GM19035 (cell line): ENCODE measurements around the gene NFIA.

Source experiments
- ATAC-seq: cut with Tn5 transposase; IDR thresholded peaks from one replicate; pipeline ENCODE4 v1.9.1; 2021; ENCODE audit not compliant: unreplicated experiment

Gene NFIA

DNA sequence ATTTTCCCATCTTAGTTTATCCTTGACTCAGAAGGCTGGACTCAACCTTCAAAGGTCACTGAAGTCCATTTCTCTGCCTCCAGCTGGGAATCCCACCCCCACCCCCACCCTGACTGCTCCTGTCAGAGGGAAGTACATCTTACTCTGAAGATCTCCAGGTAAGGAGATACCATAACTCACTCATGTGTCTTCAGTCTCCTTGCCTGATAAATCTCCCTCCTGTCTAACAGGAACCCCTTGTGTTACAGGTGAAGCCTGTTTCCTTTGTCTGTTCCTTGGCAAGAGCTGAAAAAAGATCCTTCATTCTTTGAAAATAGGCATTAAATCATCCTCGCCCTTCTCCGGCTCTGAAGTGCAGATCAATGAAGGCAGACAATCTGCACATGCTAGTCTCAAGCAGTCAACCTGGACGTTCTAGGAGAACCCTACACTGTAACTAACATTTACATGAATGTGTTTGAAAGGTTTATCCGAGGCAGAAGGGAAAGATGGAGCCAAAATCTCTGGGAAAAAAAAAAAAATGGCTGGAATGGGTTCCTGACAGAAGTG, 392.0 kb downstream of the NFIA start:
- no peak for ATAC-seq

DNA sequence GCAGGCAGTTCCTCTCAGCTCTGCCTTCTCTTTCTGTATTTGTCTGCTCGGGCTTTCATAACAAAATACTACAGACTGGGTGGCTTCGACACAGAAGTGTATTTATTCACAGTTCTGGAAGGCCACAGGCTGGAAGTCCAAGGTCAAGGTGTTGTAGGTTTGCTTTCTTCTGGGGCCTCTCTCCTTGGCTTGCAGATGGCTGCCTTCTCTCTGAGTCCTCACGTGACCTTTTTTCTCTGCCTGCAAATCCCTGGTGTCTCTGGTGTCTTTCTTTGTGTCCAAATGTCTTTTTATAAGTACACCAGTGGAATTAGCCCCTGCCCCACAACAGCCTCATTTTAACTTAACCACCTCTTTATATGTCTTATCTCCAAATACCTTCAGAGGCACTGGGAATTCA, 392.6 kb downstream of the NFIA start:
- no peak for ATAC-seq

DNA sequence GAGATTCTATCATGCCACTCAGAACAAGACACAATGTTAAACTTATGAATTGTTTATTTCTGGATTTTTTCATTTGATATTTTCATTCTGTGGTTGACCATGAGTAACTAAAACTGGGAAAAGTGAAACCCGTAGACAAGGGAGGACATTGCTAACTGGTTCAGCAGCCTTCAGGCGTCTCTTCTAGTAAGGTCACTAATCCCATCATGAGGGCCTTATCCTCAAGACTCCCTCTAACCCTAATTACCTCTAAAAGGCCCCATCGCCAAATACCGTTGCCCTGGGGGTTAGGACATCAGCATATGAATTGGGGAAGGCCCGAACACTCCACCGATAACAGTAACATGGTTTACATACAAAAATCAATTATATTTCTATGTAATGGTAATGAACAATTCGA, 394.9 kb downstream of the NFIA start:
- ATAC-seq: no peak

DNA sequence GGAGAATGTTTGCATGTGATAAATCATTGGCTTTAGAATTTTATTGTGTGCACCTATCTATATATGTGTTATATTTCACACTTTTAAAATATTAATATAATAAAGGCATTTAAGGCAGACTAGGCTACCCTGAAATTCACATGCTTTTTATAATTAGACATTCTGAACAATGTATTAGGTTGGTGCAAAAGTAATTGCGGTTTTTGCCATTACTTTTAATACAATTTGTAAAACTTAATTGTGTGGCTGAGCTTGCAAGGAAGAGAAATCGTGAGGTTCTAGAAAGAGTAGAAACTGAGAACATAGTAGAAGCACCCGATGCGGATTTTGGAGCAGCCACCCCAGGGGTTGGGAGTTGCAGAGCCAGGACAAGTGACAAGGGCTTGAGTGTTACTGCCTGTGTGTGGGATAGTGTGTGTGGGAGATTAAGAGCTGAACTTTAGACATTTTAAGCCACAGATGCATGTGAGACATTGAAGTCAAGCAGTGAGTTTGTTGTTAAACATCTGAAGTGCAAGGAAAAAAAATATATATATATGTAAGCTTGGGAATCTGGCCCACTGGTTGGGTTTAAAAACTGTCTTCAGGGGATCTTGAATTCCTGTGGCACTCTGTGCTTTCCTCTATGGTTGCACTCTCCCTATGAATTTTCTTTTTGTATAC, 398.0 kb downstream of the NFIA start:
- ATAC-seq: no peak

DNA sequence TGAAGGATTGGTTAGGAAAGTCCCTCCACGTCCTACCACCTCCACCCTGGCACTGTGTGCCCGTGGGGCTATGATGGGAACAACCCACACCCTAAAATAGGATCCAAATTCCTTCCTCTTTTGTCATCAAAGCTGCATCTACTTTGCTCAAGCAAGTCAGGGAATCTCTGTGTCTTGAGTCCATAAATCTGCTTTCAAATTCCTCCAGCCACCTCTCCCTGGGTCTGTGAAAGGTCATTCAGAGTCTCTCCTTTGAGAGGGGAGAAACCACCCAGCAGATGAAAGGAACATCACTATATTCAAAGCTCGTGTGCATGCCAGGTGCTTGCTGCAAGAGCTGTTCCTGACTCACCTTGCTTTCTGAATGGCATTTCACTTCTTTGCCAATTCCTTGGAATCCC, 399.0 kb downstream of the NFIA start:
- ATAC-seq: no peak

DNA sequence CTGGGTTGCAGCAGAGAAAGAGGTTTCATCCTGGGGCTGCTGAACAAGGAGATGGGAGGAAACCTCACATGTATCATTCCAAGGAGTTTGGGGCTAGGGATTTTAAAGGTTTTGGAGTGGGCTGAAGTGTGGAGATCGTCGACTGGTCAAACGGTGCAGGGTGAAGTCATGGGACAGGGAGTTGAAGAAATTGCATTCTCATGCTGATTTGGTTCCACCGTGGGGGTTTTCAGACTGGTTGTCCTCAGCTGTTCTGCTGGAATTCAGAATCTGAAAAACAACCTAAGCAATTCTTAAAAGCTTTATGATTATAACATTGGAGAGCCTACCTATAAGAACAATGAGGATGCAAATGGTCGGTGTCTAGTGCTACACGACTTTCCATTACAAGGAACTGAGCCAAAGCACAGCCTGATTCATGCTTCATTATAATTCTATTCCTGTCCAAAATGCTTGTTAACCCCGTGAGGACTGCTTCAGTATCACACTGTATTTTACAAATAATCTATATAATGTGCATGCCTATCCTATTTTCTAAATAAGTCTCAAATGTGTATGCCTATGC, 399.9 kb downstream of the NFIA start:
- no peak for ATAC-seq

DNA sequence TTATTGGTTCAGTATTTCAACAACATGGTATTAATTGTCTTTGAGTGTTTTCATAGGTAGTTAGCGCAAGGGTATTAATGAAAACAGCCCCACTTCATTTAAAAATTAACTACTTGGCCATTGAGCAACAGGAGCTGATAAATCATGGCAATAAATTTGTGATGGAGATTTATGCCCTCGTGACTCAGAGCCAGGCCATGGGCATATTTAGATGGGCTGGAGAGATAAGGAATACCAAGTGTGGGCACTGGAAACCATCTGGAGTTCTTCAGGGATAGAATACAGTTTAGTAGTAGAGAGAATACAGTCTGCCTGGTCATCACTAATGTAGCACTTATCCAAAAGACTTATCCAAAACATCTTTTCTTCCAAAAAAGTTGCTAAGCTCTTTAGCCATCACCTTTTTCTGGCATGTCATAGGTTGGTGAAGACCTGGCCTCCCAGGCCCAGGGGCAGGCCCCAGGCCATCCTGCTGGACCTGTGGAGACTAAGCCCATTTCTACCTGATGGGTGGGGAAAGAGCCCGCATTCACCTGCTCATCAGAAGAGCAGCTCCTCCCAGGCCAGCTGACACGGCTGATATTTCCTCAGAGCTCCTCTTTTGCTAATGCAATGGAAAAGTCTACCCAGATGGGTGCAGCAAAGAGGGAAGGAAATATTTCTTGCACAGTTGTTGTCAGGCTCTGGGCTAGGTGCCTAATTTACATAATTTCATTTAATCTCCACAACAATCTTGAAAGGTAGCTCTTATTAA, 404.6 kb downstream of the NFIA start:
- no peak for ATAC-seq

DNA sequence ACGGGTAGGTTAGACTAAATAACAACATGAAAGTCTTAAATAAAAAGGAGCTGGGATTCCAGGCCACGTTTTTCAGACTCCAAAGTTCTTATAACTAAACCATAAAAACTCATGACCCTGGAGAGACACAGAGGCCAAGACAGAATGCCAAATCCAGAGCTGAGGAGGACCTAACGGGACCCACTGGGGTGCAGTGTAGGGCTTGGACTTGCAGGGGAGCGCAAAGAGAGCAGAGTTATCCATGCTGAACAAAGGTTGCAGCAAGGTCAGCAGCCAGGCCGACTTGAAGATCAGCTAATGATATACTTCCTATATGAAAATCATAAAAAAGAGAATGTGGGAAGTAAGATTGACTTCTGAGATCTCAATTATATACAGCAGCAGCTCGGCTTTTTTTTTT, 405.4 kb downstream of the NFIA start:
- no peak for ATAC-seq

DNA sequence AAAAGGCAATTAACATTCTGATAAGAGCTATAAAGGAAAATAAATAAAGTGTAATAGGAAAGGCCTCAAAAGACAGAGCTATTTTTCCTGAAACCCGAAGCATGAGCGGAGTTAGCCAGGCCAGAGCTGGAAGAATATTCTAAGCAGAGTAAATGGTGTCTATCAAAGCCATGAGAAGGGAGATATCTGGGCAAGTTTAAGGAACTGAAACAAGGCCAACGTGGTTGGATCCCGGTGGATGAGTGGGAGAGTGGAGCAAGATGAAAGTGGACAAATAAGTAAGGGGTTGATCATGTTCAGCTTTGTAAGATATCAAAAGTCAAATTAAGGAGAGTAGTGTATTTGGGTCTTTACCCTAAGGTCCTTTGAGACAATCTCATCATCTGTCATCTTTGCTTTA, 408.6 kb downstream of the NFIA start:
- no peak for ATAC-seq

DNA sequence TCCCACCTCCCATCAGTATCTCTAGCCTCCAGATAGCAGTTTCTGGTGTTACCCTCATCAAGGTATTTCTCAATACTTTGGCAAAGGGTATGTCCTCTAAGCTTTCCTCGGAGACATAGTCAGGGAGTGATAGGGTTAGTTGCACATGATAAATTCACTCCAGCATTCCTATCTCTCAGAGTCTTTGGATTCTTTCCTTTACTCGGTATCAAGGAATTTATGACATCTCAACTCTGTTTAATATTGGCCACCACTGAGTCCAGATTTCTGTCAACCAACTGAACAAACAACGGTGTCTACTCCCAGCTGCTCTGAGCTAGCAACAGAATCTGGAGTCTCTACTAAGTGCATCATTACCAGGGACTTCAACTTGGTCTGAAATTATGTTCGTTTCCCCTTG, 409.1 kb downstream of the NFIA start:
- ATAC-seq: no peak

DNA sequence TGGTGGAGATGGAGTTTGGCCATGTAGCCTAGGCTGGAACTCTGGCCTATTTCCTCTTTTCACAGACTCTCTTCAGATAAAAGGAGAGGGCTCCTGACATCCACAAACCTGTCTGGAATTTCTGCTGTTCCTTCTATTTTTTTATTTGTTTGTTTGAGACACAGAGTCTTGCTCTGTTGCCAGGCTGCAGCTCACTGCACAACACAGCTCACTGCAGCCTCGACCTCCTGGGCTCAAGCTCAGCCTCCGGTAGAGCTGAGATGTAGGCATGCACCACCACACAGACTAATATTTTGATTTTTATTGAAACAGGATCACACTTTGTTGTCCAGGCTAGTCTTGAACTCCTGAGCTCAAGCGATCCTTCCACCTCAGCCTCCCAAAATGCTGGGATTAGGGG, 411.6 kb downstream of the NFIA start:
- no peak for ATAC-seq

DNA sequence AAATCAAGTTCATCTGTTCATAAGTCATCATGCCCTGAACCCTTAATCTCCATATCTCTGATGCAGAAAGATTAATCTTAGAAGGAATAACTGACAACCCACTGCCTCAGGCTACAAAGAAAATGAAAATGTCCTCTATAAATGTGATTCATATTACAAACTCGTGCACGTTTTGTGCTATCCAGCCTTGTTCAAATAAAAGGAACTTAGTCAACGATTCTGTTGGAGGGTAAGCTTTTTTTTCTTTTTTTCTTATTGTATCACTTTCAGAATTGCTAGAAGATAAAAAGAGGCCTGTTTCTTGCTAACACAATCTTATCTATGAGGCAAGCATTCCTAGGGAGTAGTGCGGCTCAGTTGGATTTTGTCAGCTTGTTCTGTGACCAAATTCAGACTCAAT, 414.1 kb downstream of the NFIA start:
- ATAC-seq: no peak

DNA sequence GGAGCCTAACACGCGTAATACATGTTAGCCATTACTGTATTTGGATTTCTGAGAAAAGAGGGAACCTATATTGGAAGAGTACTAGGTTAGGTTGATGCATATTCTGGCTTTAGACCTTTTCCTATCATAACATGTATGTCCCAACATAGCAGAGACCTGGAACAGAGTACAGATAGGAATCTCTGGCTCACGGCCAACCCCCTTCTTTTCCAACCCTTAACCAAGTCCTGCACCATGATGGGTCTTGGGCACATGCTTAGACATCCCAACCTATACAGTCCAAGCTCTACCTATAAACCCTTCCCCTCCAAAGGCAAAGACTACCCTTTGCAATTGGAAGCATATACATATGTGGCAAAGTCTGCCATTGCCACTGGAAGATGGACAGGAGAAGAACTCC, 414.7 kb downstream of the NFIA start:
- ATAC-seq: no peak

DNA sequence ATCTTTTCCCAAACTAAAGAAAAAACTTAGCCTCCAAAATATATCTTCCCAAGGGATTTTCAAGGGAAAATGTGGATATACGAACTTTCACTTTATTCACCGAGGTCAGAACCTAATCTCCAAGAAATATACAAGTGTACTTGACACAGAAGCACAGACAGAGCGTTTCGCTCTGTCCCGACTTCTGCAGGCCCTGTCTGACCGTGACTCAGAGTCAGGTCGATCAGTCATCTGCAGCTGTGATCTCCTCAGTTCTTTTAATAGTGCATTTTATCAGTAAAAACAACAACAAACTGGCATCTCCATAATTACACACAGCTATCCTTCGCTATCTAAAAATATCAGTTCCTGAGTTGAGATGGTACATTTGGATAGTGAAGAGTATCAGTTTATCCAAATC, 416.0 kb downstream of the NFIA start:
- no peak for ATAC-seq

DNA sequence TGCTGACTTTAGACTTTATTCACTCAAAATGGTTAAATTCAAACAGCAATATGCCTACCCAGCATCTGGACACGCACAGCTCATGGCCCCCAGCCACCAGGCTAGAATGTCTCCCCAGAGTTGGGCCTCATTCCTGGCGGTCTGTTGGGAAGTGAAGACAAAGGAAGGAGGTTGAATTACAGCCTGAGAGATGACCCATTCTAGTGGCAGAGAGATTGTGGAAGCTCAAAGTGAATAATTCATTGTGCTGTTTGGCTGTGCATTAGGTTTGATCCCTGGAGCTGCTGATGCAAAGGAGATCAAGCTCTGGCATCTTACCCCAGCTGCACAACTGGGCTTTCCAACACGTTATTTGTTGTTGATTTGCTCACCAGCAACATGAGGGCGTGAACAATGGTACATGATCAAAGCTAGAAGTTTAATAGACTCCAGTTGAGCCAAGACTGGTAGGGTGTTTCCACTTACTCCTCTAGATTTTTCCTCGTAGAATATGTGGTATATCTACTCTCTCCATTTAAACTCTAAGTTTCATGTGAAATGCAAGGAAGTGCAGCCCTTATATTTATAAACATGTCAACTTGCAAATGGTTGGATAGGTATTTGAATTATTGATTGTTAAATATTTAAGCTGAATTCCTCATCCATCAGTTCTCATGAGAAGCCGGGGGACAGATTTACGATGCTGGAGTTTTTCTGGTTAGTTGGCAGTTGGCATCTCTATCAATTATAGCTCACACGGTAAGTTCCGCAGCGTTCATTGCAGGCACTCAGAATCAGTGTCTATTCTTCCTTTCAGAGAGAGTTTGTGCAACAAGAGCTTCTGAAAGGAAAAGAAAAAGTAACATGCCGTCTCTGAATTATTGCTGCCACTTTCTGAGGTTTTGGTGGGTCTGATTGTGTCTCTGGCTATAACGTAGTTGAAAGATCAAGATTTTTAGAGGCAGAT, 419.9 kb downstream of the NFIA start:
- ATAC-seq: no peak

DNA sequence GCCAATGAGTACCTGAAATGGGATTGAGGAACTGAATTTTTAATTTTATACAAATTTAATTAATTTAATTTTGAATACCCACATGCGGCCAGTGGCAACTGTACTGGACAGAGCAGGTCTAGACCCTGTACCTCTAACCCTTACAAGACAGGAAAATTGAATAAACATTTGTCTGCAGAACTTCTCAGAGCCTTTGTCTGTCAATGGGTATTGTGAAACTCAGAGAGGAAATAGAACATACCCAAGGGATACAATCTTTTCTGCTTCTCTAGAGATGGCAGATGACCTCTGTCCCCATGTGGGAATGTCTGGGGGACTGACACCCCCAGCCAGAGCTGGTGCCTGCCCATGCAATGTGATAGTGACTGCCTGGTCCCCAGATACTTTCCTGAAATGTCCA, 421.9 kb downstream of the NFIA start:
- ATAC-seq: no peak

DNA sequence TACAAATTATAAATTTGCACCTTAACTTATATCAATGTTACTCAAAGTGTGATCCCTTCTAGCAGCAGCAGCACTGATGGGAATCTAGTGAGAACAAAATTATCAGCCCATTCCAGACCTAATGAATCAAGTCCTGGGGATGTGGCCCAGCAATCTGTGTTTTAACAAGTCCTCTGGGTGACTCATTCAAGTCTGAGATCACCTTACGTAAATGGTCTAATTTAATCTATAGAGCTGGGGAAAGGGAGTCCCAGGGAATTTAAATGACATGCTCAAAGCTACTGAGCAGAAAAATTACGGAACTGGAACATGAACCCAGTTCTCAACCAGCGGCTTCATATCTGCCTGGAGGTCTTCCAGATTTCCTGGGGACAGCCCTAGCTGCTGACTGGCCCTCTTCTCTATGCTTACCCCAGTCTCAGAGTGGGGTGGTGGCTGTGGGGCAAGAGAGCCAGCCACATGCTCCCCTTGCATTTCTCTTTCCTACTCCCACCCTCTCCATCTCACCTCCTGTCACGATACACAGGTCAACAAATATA, 422.6 kb downstream of the NFIA start:
- no peak for ATAC-seq

DNA sequence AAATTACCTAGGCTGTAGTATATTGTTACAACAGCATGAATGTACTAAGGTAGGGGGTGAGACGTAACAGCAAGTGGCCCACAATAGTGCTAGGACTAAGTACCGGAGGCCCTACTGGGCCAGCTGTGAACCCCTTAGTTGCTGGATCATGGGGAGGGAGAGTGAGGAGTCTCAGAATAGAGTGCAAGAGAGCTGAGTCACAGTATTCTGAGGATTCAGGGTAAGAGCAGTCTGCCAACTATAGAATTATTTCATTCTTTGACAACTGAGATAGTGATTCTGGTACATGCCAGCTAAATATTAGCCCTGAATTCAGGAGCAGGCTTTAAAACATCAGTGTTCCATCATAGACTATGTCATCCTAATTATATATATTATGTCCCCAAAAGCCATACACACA, 423.9 kb downstream of the NFIA start:
- no peak for ATAC-seq

DNA sequence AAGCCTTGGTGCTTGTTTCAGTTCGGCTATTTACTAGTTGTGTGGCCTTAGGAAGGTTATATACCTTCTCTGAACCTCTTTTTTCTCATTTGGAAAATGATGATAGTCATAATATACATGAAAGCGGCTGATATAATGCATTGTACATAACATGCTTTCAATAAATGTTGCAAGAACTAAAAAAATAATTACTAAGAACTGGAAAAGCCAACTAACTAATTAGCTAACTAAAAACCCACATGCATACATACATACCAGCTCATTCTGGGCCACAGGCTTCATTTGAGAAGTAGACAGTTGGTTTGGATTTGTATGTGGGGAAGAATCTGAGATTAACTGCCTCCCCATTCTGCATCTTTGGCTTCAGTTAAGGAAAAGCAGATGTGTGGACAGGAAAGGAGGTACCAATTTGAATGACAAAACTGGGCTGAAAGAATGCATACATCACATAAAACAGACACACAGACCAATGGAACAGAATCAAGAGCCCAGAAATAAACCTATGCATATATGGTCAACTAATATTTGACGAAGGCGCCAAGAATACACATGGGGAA, 424.7 kb downstream of the NFIA start:
- ATAC-seq: no peak
